Measurements from ENCODE around the gene PHC2.
"Not testable (repeated sequence)": the region's sequence is repeated elsewhere in the genome, so short reads cannot be mapped to it uniquely, and the experiment has no call there.

The PHC2 gene

GRCh38 chr1:33329600-33330305, 101.1 kb downstream of the PHC2 start:
- no peak for DNase-seq

GRCh38 chr1:33328817-33329216, 102.1 kb downstream of the PHC2 start:
- DNase-seq = no peak

GRCh38 chr1:33327587-33328325, 103.1 kb downstream of the PHC2 start:
- no peak for DNase-seq

GRCh38 chr1:33326785-33327184, 104.1 kb downstream of the PHC2 start:
- no peak for DNase-seq

GRCh38 chr1:33324677-33325575, 106.0 kb downstream of the PHC2 start:
- no peak for DNase-seq

GRCh38 chr1:33323663-33324477, 107.0 kb downstream of the PHC2 start:
- no peak for DNase-seq

GRCh38 chr1:33322870-33323585, 107.9 kb downstream of the PHC2 start:
- no peak for DNase-seq

- DNase-seq = no peak
Observed at GRCh38 chr1:33322109-33322508, 108.8 kb downstream of the PHC2 start.

- no peak for DNase-seq
Observed at GRCh38 chr1:33321178-33321577, 109.7 kb downstream of the PHC2 start.

GRCh38 chr1:33320619-33321165, 110.2 kb downstream of the PHC2 start, which contains the start of gene A3GALT2:
TSS of gene A3GALT2 (minus strand) at chr1:33321098. CDS start at chr1:33321098, 0 bp downstream.
- no peak for DNase-seq

GRCh38 chr1:33319949-33320618, 110.8 kb downstream of the PHC2 start:
- DNase-seq = no peak

GRCh38 chr1:33319186-33319948, 111.5 kb downstream of the PHC2 start:
- DNase-seq = no peak

GRCh38 chr1:33317946-33318345, 112.9 kb downstream of the PHC2 start:
- DNase-seq = no peak

- no peak for DNase-seq
Observed at GRCh38 chr1:33317354-33317753, 113.5 kb downstream of the PHC2 start.

- no peak for DNase-seq
Observed at GRCh38 chr1:33316601-33317000, 114.3 kb downstream of the PHC2 start.

- no peak for DNase-seq
Observed at GRCh38 chr1:33314416-33314815, 116.5 kb downstream of the PHC2 start.

- DNase-seq = no peak
Observed at GRCh38 chr1:33312413-33312749, 118.5 kb downstream of the PHC2 start.

GRCh38 chr1:33311706-33312412, 119.0 kb downstream of the PHC2 start:
- DNase-seq = no peak

- no peak for DNase-seq
Observed at GRCh38 chr1:33310702-33311101, 120.2 kb downstream of the PHC2 start.

- DNase-seq = not testable (repeated sequence)
Observed at GRCh38 chr1:33309351-33309750, 121.5 kb downstream of the PHC2 start.

Data from SHP77 treated with DMSO at 0.1 percent for 48 hours (cell line).